Renal cortical epithelial cell (primary cell): ENCODE data around the gene OR4M1. TPM values are rescaled to one million over a fixed set of nuclear protein-coding genes. Genes with fewer than 3 reads are reported as not detected.
"Not testable (repeated sequence)": the region's sequence is repeated elsewhere in the genome, so short reads cannot be mapped to it uniquely, and the experiment has no call there.

Experiments used
- DNase-seq: peaks from one replicate; pipeline ENCODE4 v3.0.0-alpha.2; 2011; ENCODE audit warnings: low read depth
- total RNA-seq: library from RNA; depleted of rRNA; stranded (reverse); fragments of >200 nt; gene quantifications from 2 replicates; pipeline ENCODE4 v1.2.3, GENCODE V29; 2014

Gene OR4M1
- not detected in 2 replicates for total RNA-seq

GRCh38 chr14:19773204-19773603, at the start of gene OR4M1:
Gene OR4M1, plus strand, starts transcription at chr14:19773504. Its CDS starts 6,819 bp downstream, at chr14:19780323.
- not testable (repeated sequence) for DNase-seq

- DNase-seq: no peak
Measured at GRCh38 chr14:19729359-19729758, 43.9 kb upstream of the OR4M1 start.

GRCh38 chr14:19729763-19730162, 43.5 kb upstream of the OR4M1 start:
- no peak for DNase-seq

GRCh38 chr14:19733893-19734292, 39.4 kb upstream of the OR4M1 start:
- not testable (repeated sequence) for DNase-seq

- DNase-seq: no peak
Measured at GRCh38 chr14:19743256-19743655, 30.0 kb upstream of the OR4M1 start, which contains the start of gene OR4Q3. Gene OR4Q3, plus strand, starts transcription at chr14:19743571.

GRCh38 chr14:19752316-19752715, 21.0 kb upstream of the OR4M1 start:
- not testable (repeated sequence) for DNase-seq

- no peak for DNase-seq
Measured at GRCh38 chr14:19754172-19754571, 19.1 kb upstream of the OR4M1 start.

GRCh38 chr14:19771491-19771890, 1.8 kb upstream of the OR4M1 start:
- DNase-seq: not testable (repeated sequence)

GRCh38 chr14:19771895-19772430, 1.3 kb upstream of the OR4M1 start:
- DNase-seq: no peak

GRCh38 chr14:19772454-19772853, 850 bp upstream of the OR4M1 start:
- not testable (repeated sequence) for DNase-seq

- no peak for DNase-seq
Measured at GRCh38 chr14:19775587-19775986, 2.3 kb downstream of the OR4M1 start.

GRCh38 chr14:19785848-19786247, 12.5 kb downstream of the OR4M1 start:
- DNase-seq: not testable (repeated sequence)

- not testable (repeated sequence) for DNase-seq
Measured at GRCh38 chr14:19787318-19787717, 14.0 kb downstream of the OR4M1 start.

- not testable (repeated sequence) for DNase-seq
Measured at GRCh38 chr14:19788150-19788549, 14.8 kb downstream of the OR4M1 start.

GRCh38 chr14:19796520-19797108, 23.3 kb downstream of the OR4M1 start:
- DNase-seq: not testable (repeated sequence)

GRCh38 chr14:19799880-19800279, 26.6 kb downstream of the OR4M1 start:
- DNase-seq: no peak

- no peak for DNase-seq
Measured at GRCh38 chr14:19800282-19801117, 27.2 kb downstream of the OR4M1 start.

GRCh38 chr14:19801118-19801464, 27.8 kb downstream of the OR4M1 start:
- no peak for DNase-seq

- not testable (repeated sequence) for DNase-seq
Measured at GRCh38 chr14:19803470-19803869, 30.2 kb downstream of the OR4M1 start, which contains the start of gene OR4N2. Gene OR4N2, plus strand, starts transcription at chr14:19803770. Its CDS starts 23,679 bp downstream, at chr14:19827449.

GRCh38 chr14:19813171-19813920, 40.0 kb downstream of the OR4M1 start:
- DNase-seq: not testable (repeated sequence)

GRCh38 chr14:19819879-19820278, 46.6 kb downstream of the OR4M1 start:
- DNase-seq: not testable (repeated sequence)

GRCh38 chr14:19821016-19821415, 47.7 kb downstream of the OR4M1 start:
- not testable (repeated sequence) for DNase-seq
